Smooth muscle cell (in vitro differentiated cells): ENCODE data around the gene PRSS8. TPM values are rescaled to one million over a fixed set of nuclear protein-coding genes. Genes with fewer than 3 reads are reported as not detected.
"Not testable (repeated sequence)": the region's sequence is repeated elsewhere in the genome, so short reads cannot be mapped to it uniquely, and the experiment has no call there.

Experiments
- DNase-seq: peaks from one replicate; lab custom pipeline; 2025; ENCODE audit not compliant: unreplicated experiment; lab: John Stamatoyannopoulos, UW
- H2AFZ ChIP-seq: fragments of 200-600 bp; sonication (generic); 2 replicates; pipeline ENCODE4 v1.6.0; 2016; ENCODE audit warnings: antibody characterized with exemption, low read depth, mild to moderate bottlenecking
- H3F3A ChIP-seq: fragments of 200-600 bp; sonication (generic); 2 replicates; pipeline ENCODE4 v1.6.0; 2017; ENCODE audit warnings: antibody characterized with exemption, low read depth
- H3K27ac ChIP-seq: fragments of 200-600 bp; sonication (generic); 2 replicates; pipeline ENCODE4 v1.5.1; 2016; ENCODE audit warnings: low read depth, mild to moderate bottlenecking
- H3K27me3 ChIP-seq: fragments of 200-600 bp; sonication (generic); 2 replicates; pipeline ENCODE4 v1.6.1; 2016; ENCODE audit warnings: low read depth, mild to moderate bottlenecking
- H3K36me3 ChIP-seq: fragments of 200-600 bp; sonication (generic); 2 replicates; pipeline ENCODE4 v1.5.1; 2016; ENCODE audit warnings: low read depth
- H3K4me1 ChIP-seq: fragments of 200-600 bp; sonication (generic); 2 replicates; pipeline ENCODE4 v1.5.1; 2016; ENCODE audit warnings: low read depth
- H3K4me2 ChIP-seq: fragments of 200-600 bp; sonication (generic); 2 replicates; pipeline ENCODE4 v1.6.0; 2016; ENCODE audit warnings: mild to moderate bottlenecking
- H3K4me3 ChIP-seq: fragments of 200-600 bp; sonication (generic); 2 replicates; pipeline ENCODE4 v1.5.1; 2016; ENCODE audit warnings: mild to moderate bottlenecking
- H3K79me2 ChIP-seq: fragments of 200-600 bp; sonication (generic); 2 replicates; pipeline ENCODE4 v1.6.0; 2016; ENCODE audit warnings: low read depth, mild to moderate bottlenecking
- H3K9ac ChIP-seq: fragments of 200-600 bp; sonication (generic); 2 replicates; pipeline ENCODE4 v1.6.0; 2016; ENCODE audit warnings: low read depth
- H3K9me3 ChIP-seq: fragments of 200-600 bp; sonication (generic); replicated peaks from 2 replicates; pipeline ENCODE4 v1.5.1; 2016; ENCODE audit warnings: low read depth
- H4K20me1 ChIP-seq: fragments of 200-600 bp; sonication (generic); 2 replicates; pipeline ENCODE4 v1.6.0; 2016; ENCODE audit warnings: low read depth
- CTCF ChIP-seq: fragments of 200-600 bp; sonication (generic); IDR thresholded peaks from 2 replicates; pipeline ENCODE4 v1.5.1; 2017; ENCODE audit warnings: borderline replicate concordance, mild to moderate bottlenecking, antibody characterized with exemption; ENCODE audit not compliant: insufficient read depth, poor library complexity, severe bottlenecking
- WGBS: methylation state at CpG from one replicate; pipeline ENCODE4 v1.1.7; 2016; ENCODE audit warnings: low lambda C conversion rate; 5-methylcytosine and 5-hydroxymethylcytosine counted together
- polyA plus RNA-seq: library from polyadenylated mRNA; unstranded; fragments of >200 nt; fragmentation: Nextera tagmentation; extraction: Ambion mirVana; gene quantifications from 2 replicates; pipeline ENCODE4 v1.2.1, GENCODE V29; 2016
- total RNA-seq: library from RNA; depleted of rRNA; stranded (reverse); fragments of >200 nt; gene quantifications from 2 replicates; pipeline ENCODE4 v1.2.3, GENCODE V29; 2014

Gene PRSS8
- total and polyA plus RNA-seq, 2 experiments from 2014 or later, result 13.9 to 17.3 TPM

DNA sequence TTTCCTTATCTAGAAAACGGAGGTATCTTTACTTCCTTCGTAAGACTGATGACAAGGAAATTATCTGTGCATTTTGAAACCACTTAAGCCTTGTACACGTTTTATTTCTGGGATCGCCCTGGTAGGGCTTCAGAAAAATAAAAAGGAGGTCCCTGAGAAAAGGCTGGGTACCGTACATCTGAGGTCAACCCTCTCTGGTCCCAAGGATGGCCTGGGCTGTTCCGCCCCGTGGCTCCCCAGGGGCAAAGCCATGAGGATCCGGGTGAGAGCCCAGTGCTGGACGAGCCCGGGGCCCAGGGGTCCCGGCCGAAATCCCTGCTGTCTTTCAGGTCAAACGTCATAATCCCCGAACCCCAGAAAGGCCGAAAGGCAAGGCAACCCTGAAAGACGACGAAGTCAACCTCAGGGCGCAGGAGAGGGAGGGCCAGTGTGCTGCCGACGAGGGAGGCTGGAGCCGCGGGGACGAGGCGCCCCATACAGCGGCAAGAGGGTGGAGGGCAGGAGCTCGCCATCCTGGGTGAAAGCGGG is 43.8 kb upstream of the PRSS8 start:
- Histone ChIP-seq H3K79me2 (peaks cover 47% of the 10 kb centered on the region), H3K36me3 (peaks cover 5% of the 10 kb centered on the region), H3K9ac (peak overlapping the region; percentile 96), H2AFZ (peak overlapping the region; percentile 80), H3K27me3 (no peaks in the 10 kb centered on the region), H4K20me1 (peaks cover 42% of the 10 kb centered on the region), H3K4me2 (peak overlapping the region; percentile 100), H3F3A (peaks cover 10% of the 10 kb centered on the region), H3K4me1 (peaks cover 31% of the 10 kb centered on the region), H3K27ac (peak overlapping the region; percentile 96), H3K9me3 (no peaks in the 10 kb centered on the region), H3K4me3 (peak overlapping the region; percentile 97)
- no peak for DNase-seq
- no peak for TF ChIP-seq CTCF
- 4% methylated on average over 27 of the region's 27 CpGs for WGBS

GRCh38 chr16:31177136-31177535 is 41.6 kb upstream of the PRSS8 start:
- WGBS, result 71% methylated on average over 3 of the region's 3 CpGs
- no peak for DNase-seq

GRCh38 chr16:31170048-31170447 is 34.5 kb upstream of the PRSS8 start:
- H3K27me3 ChIP-seq, H3K27ac ChIP-seq, H4K20me1 ChIP-seq, H3K79me2 ChIP-seq, H3K9ac ChIP-seq, H3F3A ChIP-seq, H3K4me3 ChIP-seq, H3K4me1 ChIP-seq, H3K9me3 ChIP-seq, H3K4me2 ChIP-seq, H3K36me3 ChIP-seq, H2AFZ ChIP-seq, DNase-seq: not testable (repeated sequence)
- WGBS, result 0% methylated on average over 1 of the region's 2 CpGs

More at GRCh38 chr16:31177136-31177535, 41.6 kb upstream of the PRSS8 start:
- Histone ChIP-seq H3K4me1 (peaks cover 17% of the 10 kb centered on the region), H3K4me3 (no peak overlapping the region), H3K36me3 (no peaks in the 10 kb centered on the region), H3K4me2 (no peak overlapping the region), H3K9ac (no peak overlapping the region), H4K20me1 (peaks cover 21% of the 10 kb centered on the region), H3F3A (peaks cover 4% of the 10 kb centered on the region), H3K79me2 (peaks cover 25% of the 10 kb centered on the region), H2AFZ (no peak overlapping the region), H3K27me3 (no peaks in the 10 kb centered on the region), H3K9me3 (no peaks in the 10 kb centered on the region), H3K27ac (no peak overlapping the region)
- TF ChIP-seq CTCF, result no peak

GRCh38 chr16:31168848-31169247 is 33.3 kb upstream of the PRSS8 start:
- Histone ChIP-seq H3K79me2 (no peaks in the 10 kb centered on the region), H3K9me3 (no peaks in the 10 kb centered on the region), H3K27ac (no peak overlapping the region), H3K4me3 (no peak overlapping the region), H3F3A (no peaks in the 10 kb centered on the region), H3K9ac (no peak overlapping the region), H2AFZ (no peak overlapping the region), H3K4me1 (peaks cover 6% of the 10 kb centered on the region), H3K36me3 (no peaks in the 10 kb centered on the region), H3K27me3 (no peaks in the 10 kb centered on the region), H4K20me1 (no peaks in the 10 kb centered on the region), H3K4me2 (no peak overlapping the region)
- TF ChIP-seq CTCF, result no peak
- no peak for DNase-seq
- WGBS, result 84% methylated on average over 2 of the region's 2 CpGs
